ENCODE data around the gene ALG14. TPM values are rescaled to one million over a fixed set of nuclear protein-coding genes. Genes with fewer than 3 reads are reported as not detected.

The ALG14 gene
- total RNA-seq, 1 experiment from 2014 or later, result 13.0 TPM

DNA sequence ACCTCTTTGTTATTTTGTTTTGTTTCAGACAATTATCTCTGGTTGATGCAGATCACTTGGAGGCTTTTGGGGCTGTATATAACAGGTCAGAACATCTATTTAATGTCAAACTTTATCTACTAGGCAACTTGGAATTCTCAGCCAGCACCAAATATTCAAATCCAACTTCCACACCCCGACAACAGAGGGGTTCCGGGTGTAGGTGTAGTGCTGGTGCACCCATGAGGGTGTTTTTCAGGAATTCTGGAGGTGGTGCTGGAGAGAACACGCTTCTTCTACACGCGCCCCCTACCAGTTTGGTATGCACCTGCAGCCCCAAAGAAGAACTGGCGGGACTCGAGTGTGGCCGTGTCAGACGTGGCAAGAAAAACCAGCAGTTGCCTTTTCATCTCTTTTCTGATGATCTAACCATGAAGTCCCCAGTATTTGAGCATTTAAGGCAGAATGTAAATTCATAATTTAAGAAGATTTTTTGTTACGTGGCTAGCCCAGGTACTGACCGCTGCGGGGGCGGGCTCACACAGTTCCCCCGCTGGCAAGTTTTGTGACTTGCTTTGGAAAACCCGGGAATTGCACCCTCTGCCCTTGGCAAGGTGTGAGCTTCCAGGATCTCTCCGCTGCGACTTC is 43.9 kb upstream of the ALG14 start:
- no peaks in the 10 kb centered on the region for H3K27me3 Mint-ChIP-seq (ENCODE audit: insufficient read depth, unreplicated experiment)
- no peaks in the 10 kb centered on the region for H3K9me3 Mint-ChIP-seq (ENCODE audit: unreplicated experiment)
- peak overlapping the region; percentile 77 for H3K4me3 Mint-ChIP-seq (ENCODE audit: unreplicated experiment)
- H3K4me1 Mint-ChIP-seq (ENCODE audit: insufficient read depth, unreplicated experiment), result peaks cover 21% of the 10 kb centered on the region
- BruUV-seq (replicated peaks), result no TSS peak
- H3K27ac Mint-ChIP-seq (ENCODE audit: low read depth, unreplicated experiment), result no peak overlapping the region
- DNase-seq (ENCODE audit: unreplicated experiment), result peak; percentile 78
- CTCF ChIA-PET, result interaction anchor here (0.6 to 5.0 kb wide), 17 partner anchors 10 to 241 kb away, joined by 3 to 34 read pairs (median 4); partner anchors contain the start of genes ALG14 and RWDD3
- intact Hi-C loops (cut with micrococcal nuclease), result loop anchor here (1.0 to 2.0 kb wide), 2 partner anchors 44 to 118 kb away; partner anchors contain the start of genes ALG14 and RWDD3
- POLR2A ChIA-PET, result interaction anchor here (0.8 to 5.3 kb wide), 9 partner anchors 12 to 117 kb away, joined by 3 to 32 read pairs (median 6); partner anchors contain the start of genes ALG14 and RWDD3
- TF ChIP-seq, protein P1, sequence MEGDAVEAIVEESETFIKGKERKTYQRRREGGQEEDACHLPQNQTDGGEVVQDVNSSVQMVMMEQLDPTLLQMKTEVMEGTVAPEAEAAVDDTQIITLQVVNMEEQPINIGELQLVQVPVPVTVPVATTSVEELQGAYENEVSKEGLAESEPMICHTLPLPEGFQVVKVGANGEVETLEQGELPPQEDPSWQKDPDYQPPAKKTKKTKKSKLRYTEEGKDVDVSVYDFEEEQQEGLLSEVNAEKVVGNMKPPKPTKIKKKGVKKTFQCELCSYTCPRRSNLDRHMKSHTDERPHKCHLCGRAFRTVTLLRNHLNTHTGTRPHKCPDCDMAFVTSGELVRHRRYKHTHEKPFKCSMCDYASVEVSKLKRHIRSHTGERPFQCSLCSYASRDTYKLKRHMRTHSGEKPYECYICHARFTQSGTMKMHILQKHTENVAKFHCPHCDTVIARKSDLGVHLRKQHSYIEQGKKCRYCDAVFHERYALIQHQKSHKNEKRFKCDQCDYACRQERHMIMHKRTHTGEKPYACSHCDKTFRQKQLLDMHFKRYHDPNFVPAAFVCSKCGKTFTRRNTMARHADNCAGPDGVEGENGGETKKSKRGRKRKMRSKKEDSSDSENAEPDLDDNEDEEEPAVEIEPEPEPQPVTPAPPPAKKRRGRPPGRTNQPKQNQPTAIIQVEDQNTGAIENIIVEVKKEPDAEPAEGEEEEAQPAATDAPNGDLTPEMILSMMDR (IDR thresholded peaks at IDR 0.05; ENCODE audit: unreplicated experiment), result peak; percentile 61
- H3K36me3 Mint-ChIP-seq (ENCODE audit: insufficient read depth, unreplicated experiment), result no peaks in the 10 kb centered on the region

DNA sequence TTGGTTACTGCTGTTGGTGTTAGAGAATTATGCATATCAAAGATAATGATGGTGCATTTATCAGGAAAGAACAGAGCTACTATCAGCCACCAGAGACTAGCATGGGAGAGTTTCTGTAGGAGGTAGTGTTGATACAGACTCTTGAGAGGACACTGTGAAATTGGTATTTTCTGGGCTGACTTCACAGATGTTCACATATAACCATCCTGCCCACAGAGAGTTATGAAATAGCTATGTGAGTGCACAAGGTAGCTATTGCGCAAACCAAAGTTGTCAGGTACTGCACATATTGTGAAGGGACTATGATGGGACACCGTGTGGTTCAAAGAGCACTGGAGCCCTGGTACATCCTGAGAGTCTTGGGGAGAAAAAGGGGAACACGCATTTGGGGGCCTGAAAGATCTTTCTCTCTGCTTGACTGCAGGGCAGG is 43.0 kb upstream of the ALG14 start:
- peak overlapping the region; percentile 44 for H3K4me3 Mint-ChIP-seq (ENCODE audit: unreplicated experiment)
- no peaks in the 10 kb centered on the region for H3K36me3 Mint-ChIP-seq (ENCODE audit: insufficient read depth, unreplicated experiment)
- intact Hi-C loops (cut with micrococcal nuclease), result loop anchor here (1.0 to 2.0 kb wide), 2 partner anchors 43 to 119 kb away; partner anchors contain the start of genes ALG14 and RWDD3
- H3K27me3 Mint-ChIP-seq (ENCODE audit: insufficient read depth, unreplicated experiment), result no peaks in the 10 kb centered on the region
- H3K27ac Mint-ChIP-seq (ENCODE audit: low read depth, unreplicated experiment), result no peak overlapping the region
- CTCF ChIA-PET, result interaction anchor here (0.6 to 5.0 kb wide), 20 partner anchors 11 to 374 kb away, joined by 3 to 34 read pairs (median 3); partner anchors contain the start of genes ALG14 and RWDD3
- peak; percentile 69 for DNase-seq (ENCODE audit: unreplicated experiment)
- H3K4me1 Mint-ChIP-seq (ENCODE audit: insufficient read depth, unreplicated experiment), result peaks cover 21% of the 10 kb centered on the region
- POLR2A ChIA-PET, result interaction anchor here (0.7 to 5.3 kb wide), 7 partner anchors 12 to 118 kb away, joined by 3 to 32 read pairs (median 6); partner anchors contain the start of genes ALG14 and RWDD3
- no peaks in the 10 kb centered on the region for H3K9me3 Mint-ChIP-seq (ENCODE audit: unreplicated experiment)
- BruUV-seq (replicated peaks), result no TSS peak
- TF ChIP-seq, protein P1 (IDR thresholded peaks at IDR 0.05; ENCODE audit: unreplicated experiment), result no peak

DNA sequence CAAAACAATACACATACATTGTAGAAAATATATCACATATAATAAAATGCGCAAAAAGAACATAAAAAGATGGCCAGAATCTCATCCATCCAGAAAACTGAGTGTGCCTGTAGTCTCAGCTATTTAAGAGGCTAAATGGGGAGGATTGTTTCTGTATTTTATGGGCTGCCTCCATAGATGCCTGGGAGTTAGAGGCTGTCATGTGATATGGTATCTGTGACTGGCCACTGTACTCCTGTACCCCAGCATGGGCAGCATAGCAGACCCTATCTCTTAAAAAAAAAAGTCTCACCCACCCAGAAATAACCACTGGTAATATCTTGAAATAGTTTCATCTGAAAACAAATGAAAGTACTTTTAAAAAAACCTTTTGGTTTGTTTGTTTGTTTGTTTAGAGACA is 40.9 kb upstream of the ALG14 start:
- TF ChIP-seq, protein P1 (IDR thresholded peaks at IDR 0.05; ENCODE audit: unreplicated experiment), result no peak
- ChIA-PET CTCF (interaction anchor here (1.0 to 2.1 kb wide), 2 partner anchors 29 to 120 kb away, joined by 3 to 9 read pairs; partner anchors contain the start of gene RWDD3), POLR2A (interaction anchor here (1.0 to 5.3 kb wide), 2 partner anchors 41 to 120 kb away, joined by 3 to 32 read pairs; partner anchors contain the start of genes ALG14 and RWDD3)
- Mint-ChIP-seq H3K27ac (ENCODE audit: low read depth, unreplicated experiment) (no peak overlapping the region), H3K4me1 (ENCODE audit: insufficient read depth, unreplicated experiment) (peaks cover 17% of the 10 kb centered on the region), H3K27me3 (ENCODE audit: insufficient read depth, unreplicated experiment) (no peaks in the 10 kb centered on the region), H3K36me3 (ENCODE audit: insufficient read depth, unreplicated experiment) (no peaks in the 10 kb centered on the region), H3K9me3 (ENCODE audit: unreplicated experiment) (no peaks in the 10 kb centered on the region), H3K4me3 (ENCODE audit: unreplicated experiment) (no peak overlapping the region)
- no peak for DNase-seq (ENCODE audit: unreplicated experiment)
- BruUV-seq (replicated peaks), result no TSS peak
- intact Hi-C loops (cut with micrococcal nuclease), result no loop called here

DNA sequence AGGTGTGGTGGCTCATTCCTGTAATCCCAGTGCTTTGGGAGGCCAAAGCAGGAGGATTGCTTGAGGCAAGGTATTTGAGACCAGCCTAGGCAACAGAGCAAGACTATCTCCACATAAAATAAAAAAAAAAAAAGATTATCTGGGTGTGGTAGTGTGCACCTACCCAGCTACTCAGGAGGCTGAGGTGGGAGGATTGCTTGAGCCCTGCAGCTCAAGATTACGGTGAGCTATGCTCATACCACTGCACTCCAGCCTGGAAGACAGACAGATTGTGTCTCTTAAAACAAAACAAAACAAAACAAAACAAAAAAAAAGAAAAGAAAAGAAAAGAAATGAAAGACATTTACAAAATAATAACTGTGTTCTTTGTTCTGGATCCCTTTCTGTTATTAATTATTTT is 38.3 kb upstream of the ALG14 start:
- no peaks in the 10 kb centered on the region for H3K27me3 Mint-ChIP-seq (ENCODE audit: insufficient read depth, unreplicated experiment)
- no peaks in the 10 kb centered on the region for H3K36me3 Mint-ChIP-seq (ENCODE audit: insufficient read depth, unreplicated experiment)
- H3K4me1 Mint-ChIP-seq (ENCODE audit: insufficient read depth, unreplicated experiment), result peaks cover 7% of the 10 kb centered on the region
- ChIA-PET CTCF (interaction anchor here (0.6 kb wide), 2 partner anchors 107 to 298 kb away, joined by 3 to 4 read pairs; no protein-coding TSS in a partner anchor), POLR2A (no interaction called here)
- H3K4me3 Mint-ChIP-seq (ENCODE audit: unreplicated experiment), result no peak overlapping the region
- DNase-seq (ENCODE audit: unreplicated experiment), result no peak
- intact Hi-C loops (cut with micrococcal nuclease), result no loop called here
- H3K27ac Mint-ChIP-seq (ENCODE audit: low read depth, unreplicated experiment), result no peak overlapping the region
- TF ChIP-seq, protein P1 (IDR thresholded peaks at IDR 0.05; ENCODE audit: unreplicated experiment), result no peak
- no TSS peak for BruUV-seq (replicated peaks)
- H3K9me3 Mint-ChIP-seq (ENCODE audit: unreplicated experiment), result no peaks in the 10 kb centered on the region
